NCI-H128 (cell line): ENCODE measurements around the gene HOXA7.

ENCODE experiments used
- DNase-seq: peaks from one replicate; lab custom pipeline; 2025; ENCODE audit not compliant: unreplicated experiment; lab: John Stamatoyannopoulos, UW

HOXA7 gene

DNA sequence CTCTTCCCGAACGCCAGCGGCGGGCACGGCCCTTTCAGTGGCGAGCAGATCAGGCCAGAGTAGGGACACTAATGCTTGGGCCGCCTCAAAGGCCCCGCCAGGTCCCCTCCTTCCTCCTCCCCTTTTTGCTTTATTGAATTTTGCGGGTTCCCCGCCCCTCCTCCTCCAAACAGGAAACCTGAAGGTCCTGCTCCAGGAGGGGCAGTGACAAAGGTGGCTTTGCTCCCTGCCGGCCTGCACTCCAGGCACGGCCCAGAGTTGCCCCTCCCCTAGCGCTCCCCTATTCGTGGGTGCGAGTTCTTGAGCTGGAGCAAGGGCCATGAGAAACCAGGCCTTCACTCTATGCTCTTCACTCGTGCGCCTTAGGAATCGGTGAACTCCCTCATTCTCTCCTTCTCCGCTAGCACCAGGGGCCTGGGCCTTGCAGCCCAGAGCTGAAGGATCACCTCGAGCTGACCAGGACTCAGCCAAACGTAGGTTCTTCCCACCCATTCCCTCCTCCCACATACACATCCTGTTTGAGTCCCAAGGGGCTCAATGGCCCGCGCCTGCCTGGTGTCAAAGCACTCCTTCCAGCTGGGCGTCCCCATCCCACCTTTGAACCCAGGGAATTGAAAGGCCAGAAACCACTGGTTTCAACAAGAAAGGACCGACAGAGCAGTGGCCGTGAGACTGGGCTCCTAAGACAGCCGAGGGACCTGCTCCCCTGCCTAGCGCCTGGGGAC lies 8.3 kb downstream of the HOXA7 start:
- no peak for DNase-seq

DNA sequence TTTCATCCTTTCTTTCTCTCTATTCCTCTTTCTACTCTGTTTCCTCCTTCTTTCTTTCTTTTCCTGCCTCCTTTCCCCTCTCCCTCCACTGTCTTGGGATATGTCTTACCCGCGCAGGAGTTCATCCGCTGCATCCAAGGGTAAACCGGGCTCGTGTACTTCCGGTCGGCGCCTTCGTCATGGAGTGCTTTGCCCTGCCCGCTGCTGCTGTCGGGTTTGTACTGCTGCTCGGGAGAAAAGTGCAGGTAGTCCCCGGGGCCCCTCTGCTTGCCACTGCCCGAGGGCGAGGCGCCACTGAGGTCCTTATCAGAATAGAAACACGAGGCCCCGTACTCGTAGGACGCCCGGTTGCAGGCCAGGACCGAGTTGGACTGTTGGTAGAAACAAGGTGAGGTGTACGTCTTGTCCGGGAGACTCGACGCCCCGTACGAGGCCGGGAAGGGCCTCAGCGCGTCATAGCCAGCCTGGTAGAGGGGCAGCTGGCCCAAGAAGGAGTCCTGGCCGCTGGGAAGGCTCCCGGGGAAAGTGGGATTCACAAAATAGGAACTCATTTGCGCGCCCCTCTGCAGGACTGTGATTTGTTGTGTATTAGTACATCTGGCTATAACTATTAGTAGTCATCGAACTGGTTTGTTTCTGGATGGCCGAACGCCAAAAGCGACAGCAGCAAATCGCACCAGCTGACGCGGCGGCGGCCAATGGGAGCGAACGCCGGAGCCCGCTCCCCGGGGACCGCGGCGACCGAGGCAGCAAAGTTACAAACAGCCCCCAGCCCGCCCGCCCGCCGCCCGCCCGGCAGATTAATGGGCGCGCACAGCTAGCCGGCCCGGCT lies 9.1 kb downstream of the HOXA7 start, which contains the start of gene HOXA6:
Gene HOXA6 (minus strand): TSS at position 576 of the 832 bp plus-strand sequence. CDS start 25 bp downstream, at position 551.
- DNase-seq = peak; percentile 31

DNA sequence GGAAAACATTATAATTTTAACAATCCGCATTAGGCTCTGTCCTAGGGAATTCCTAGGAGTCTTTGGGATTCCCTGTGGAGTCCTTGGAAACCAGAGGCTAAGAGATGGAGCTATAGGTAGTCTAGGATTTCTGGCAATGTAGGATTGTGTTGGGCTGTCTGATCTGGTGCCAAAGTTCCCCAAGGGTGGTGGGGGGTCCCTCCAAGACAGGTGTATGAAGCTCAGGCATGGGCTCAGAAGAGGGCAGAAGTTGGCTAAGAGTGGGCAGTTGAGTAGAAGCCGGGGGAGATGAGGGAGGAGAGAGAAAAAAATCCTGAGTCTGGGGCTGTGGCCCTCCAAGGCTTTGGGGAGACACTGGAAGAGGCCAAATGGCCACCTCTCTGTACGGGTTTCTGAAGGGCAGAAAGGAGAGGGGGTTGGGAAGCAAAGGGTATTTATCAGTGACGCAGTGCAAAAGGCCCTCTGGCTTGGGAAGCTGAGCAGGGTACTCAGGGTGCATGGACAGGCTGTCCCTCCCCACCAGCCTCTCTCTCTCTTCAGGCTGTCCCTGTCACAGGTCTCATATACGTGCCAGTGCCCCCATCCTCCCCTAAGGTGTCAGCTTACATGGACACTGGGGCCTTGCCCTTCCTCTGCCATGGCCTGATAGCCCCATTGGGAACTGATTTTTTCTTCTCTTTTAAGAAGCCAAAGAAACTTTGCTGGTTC lies 9.8 kb downstream of the HOXA7 start:
- DNase-seq = no peak

DNA sequence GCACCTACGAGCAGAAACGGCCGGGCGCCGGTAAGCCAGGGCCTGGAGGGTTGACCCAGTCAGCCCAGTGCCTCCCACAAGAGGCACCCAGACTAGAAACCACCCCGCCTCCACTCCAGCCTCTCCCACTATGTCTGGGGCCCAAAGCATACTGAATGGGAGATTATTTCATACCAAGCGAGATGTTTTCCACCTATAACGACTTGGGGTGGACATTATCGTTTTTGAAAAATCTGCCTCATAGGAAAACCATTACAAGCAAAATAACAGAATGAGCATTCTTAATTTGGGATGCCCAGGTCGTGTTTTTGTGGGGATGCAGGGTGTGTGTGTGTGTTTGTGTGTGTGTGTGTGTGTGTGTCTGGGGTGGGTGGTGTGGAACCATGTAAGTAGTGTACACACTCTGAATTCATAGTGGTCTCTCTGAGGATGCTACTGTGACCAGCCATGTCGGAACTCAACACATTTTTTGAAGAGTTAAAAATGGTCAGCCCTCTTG lies 10.5 kb downstream of the HOXA7 start:
- no peak for DNase-seq

- DNase-seq = no peak
These were observed 11.1 kb downstream of the HOXA7 start for GRCh38 chr7:27145165-27145913.

GRCh38 chr7:27144781-27145164 lies 11.7 kb downstream of the HOXA7 start:
- no peak for DNase-seq

DNA sequence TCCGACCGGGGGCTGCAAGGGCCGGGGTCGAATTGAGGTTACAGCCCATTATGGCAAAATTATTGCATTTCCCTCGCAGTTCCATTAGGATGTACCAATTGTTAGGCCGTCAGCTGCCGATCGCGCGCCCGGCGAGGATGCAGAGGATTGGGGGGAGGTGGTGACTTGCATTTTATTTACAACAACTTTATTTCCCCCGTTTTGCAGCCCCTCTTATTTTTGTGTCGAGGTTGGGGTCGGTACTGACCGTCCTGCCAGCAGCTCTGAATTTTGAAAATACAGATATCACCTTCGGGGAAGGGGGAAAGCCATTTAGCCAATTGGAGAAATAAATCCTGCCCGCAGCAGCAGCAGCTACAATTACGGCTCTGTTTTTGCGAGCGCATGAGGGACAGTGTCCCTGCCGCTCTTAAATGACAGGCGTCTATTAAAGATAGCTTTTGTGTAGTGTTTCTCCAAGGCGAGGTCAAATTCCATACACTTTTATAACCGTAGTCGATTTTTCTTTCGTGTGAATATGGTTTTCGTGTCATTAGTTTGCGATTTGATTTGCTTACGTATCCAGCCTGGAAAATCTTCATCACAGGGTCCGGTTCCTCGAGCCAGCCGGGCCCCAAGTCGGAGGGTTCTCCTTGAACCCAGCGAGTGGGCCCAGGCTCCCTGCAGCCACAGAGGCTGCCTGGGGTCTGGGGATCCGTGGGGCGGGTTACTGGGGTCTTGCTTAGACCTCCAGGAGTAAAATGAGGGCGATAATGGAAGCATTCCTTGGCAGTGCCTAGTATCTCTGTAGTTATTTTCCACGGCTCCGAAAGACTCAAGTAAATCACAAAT lies 12.3 kb downstream of the HOXA7 start:
- DNase-seq = no peak

GRCh38 chr7:27143023-27143949 lies 13.2 kb downstream of the HOXA7 start, which contains the start of gene HOXA5:
Gene HOXA5, minus strand, starts transcription at chr7:27143681. Its CDS starts 74 bp downstream, at chr7:27143607.
- peak; percentile 21 for DNase-seq

GRCh38 chr7:27142580-27143022 lies 13.9 kb downstream of the HOXA7 start:
- no peak for DNase-seq

DNA sequence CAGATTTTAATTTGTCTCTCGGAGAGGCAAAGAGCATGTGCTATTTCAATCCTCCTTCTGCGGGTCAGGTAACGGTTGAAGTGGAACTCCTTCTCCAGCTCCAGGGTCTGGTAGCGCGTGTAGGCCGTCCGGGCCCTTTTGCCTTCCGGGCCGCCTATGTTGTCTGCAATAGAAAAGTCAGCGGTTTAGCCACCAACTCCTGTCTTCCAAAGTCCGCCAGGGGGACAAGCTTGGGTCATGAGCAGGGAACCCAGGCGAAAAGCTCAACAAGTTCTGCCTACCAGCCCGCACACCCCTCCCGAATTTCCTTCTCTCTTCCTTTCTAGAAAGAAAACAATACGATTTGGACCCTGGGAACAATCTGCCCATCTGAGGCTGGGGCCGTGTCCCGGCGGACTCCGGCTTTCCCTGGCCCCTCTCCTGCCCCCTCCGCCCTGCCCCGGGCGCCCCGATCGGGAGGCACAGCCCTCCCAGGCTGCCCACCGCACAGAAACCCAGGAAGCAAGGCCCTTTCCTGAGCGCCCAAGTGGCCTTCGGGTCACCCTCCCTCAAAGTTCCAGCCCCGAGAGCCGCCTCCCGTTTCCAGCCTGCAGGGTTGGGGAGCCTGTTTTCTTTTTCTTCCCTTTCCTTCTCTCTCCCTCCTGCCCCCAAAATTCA lies 14.4 kb downstream of the HOXA7 start:
- no peak for DNase-seq

DNA sequence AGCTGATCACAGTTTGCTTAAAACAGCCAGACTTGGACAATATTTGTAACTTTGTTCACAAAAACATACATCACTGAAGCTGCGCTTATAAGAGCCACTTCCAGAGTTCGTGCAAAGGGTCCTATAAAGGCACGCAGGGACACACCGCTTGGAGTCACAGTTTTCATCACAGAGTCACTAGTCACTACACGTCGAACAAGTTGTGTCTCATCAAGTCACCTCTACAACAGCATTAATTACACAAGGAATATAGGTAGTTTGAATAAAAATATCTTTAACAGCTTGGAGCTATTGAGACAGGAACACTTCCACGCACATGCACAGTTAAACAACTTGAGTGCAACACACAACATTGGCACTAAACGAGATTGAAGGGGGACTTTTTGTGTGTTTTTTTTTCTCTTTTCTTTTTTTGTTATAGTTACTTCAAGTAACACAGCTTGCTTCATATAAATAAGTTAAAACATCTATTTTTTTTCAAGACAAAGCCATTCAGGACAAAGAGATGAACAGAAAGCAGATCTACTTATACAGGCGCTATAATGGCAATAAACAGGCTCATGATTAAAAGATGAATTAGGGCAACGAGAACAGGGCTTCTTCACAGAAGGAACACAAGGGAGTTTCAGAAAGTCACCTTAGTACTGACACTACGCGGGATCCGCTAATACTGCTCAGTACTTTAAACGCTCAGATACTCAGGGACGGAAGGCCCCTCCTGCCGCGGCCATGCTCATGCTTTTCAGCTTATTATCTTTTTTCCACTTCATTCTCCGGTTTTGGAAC lies 15.1 kb downstream of the HOXA7 start:
- no peak for DNase-seq

GRCh38 chr7:27140126-27140857 lies 16.2 kb downstream of the HOXA7 start:
- DNase-seq = no peak

DNA sequence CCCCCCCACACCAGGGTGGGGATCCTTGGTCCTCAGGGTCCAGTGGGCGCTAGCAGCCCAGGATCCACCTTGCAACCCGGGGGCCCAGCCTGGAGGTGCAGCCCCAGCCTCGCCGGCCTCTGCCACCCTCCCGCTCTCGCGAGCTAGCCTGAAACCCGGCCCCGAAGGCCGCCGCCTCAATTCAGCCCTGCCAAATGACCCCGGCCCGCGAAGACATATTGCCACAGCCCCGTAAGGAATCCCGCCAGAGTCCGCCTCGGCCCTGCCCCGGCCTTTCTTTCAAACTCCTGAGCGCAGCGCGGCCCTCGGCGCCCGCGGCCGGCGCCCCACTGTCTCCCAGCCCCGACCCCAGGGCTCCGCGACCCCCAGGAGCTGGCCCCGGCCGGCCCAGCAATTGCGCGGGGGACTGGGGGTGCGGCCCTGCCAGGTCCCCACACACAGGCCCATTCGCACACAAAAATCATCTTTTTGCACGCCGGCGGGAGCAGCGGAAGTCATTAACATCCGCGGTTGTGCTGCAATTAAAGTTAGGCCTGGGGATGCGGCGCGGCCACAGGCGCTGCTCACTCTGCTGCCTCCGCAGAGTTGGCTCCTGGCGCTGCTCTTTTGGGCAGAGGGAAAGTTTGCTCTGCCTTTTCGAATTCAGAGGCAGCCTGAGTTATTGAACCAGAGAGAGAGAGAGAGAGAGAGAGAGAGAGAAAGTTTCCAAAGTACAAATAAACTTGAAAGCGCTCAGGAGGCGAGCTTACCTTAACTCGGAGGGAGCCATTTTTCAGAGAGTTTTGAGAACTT lies 16.9 kb downstream of the HOXA7 start:
- no peak for DNase-seq

GRCh38 chr7:27138985-27139333 lies 17.5 kb downstream of the HOXA7 start:
- DNase-seq = no peak

DNA sequence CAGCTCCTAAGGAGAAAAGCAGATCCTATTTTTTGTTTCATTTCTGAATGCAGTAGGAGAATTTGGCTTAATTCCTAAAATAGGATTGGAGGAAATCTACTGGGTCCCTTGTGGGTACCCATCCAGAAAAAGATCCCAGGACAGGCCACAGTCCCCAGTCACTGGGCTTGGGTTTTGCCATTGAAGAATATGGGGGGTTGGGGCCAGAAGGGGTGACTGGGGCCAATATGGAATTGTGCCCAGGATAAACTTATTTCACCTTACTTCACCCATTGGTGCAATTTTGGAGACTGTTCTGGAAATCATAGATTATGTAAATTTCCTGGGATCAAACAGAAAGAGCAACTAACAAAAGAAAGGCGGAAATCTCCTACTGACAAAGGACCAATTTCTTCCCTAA lies 18.0 kb downstream of the HOXA7 start:
- no peak for DNase-seq
